ENCODE measurements around the gene CHEK1. TPM values are rescaled to one million over a fixed set of nuclear protein-coding genes. Genes with fewer than 3 reads are reported as not detected.
A peak's percentile ranks its signal among the peaks of the same experiment; 100 is the strongest.

CHEK1 gene
- total RNA-seq, 1 experiment from 2014 or later: 111 TPM

DNA sequence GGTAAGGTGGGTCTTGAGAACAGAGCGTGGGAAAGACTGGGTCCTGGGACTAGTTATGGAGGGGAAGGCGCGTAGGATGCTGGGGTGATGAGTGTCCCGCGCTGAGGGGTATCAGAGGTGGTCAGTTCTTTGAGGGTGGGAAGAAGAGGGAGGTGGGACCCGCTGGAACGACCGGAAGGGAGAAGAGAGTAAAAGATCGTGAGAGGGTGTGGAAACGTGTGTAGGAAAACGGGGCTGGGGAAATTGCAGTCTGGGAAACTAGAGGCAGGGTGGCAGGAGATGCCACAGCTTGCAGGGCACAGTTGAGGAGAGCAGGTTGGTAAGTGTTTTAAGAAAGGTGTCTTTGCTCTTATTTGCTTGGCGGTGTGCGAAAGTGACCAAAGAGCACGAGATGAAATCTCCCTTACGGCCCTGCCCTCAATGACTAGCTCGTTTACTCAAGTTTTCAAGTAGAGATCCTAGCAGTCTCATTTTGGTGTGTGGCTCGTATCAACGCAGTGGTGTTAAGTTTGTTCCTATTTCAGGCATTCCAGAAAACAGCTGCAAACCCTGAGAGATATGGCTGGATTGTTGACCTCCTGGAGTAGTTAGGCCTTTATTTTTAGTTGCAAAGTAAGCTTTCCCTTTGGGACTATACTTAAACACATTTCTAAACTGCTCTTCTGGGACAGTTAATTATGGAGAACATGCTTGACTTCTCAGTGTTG lies 31.7 kb upstream of the CHEK1 start (continued):
- TF ChIP-seq, protein P1, sequence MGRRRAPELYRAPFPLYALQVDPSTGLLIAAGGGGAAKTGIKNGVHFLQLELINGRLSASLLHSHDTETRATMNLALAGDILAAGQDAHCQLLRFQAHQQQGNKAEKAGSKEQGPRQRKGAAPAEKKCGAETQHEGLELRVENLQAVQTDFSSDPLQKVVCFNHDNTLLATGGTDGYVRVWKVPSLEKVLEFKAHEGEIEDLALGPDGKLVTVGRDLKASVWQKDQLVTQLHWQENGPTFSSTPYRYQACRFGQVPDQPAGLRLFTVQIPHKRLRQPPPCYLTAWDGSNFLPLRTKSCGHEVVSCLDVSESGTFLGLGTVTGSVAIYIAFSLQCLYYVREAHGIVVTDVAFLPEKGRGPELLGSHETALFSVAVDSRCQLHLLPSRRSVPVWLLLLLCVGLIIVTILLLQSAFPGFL (CRISPR knock-in tag; IDR thresholded peaks at IDR 0.05; ENCODE audit: borderline replicate concordance): no peak
- TF ChIP-seq, protein P2, sequence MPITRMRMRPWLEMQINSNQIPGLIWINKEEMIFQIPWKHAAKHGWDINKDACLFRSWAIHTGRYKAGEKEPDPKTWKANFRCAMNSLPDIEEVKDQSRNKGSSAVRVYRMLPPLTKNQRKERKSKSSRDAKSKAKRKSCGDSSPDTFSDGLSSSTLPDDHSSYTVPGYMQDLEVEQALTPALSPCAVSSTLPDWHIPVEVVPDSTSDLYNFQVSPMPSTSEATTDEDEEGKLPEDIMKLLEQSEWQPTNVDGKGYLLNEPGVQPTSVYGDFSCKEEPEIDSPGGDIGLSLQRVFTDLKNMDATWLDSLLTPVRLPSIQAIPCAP (CRISPR knock-in tag; IDR thresholded peaks at IDR 0.05): no peak
- no peak for TF ChIP-seq ERG (CRISPR knock-in tag; IDR thresholded peaks at IDR 0.05)
- TF ChIP-seq ZNF416 (CRISPR knock-in tag; IDR thresholded peaks at IDR 0.05): no peak
- TF ChIP-seq NR2C2 (CRISPR knock-in tag; IDR thresholded peaks at IDR 0.05): 0 out of 2 replicates have a peak, but pooled peaks have one; percentile 36
- TF ChIP-seq FOXK1 (CRISPR knock-in tag; IDR thresholded peaks at IDR 0.05): no peak

GRCh38 chr11:125594958-125595357 lies 30.0 kb upstream of the CHEK1 start:
- no peak overlapping the region for H3K4me3 Mint-ChIP-seq
- ChIA-PET CTCF (no interaction called here), POLR2A (no interaction called here)
- no peak for ATAC-seq
- peaks cover 33% of the 10 kb centered on the region for H3K36me3 Mint-ChIP-seq
- no peaks in the 10 kb centered on the region for H3K9me3 Mint-ChIP-seq
- peak overlapping the region; percentile 54; the same call in 1 of the 2 replicates for H3K27ac Mint-ChIP-seq
- no peak for DNase-seq (ENCODE audit: low spot score)
- H3K27me3 Mint-ChIP-seq (ENCODE audit: low read depth): no peaks in the 10 kb centered on the region
- H3K4me1 Mint-ChIP-seq: peaks cover 21% of the 10 kb centered on the region
- TF ChIP-seq ERG (CRISPR knock-in tag; IDR thresholded peaks at IDR 0.05) (no peak), ZNF138 (CRISPR knock-in tag; conservative IDR thresholded peaks at IDR 0.05) (no peak), GTF2I (CRISPR knock-in tag; conservative IDR thresholded peaks at IDR 0.05) (no peak), GABPB1 (CRISPR knock-in tag; IDR thresholded peaks at IDR 0.05) (no peak), NFE2L1 (CRISPR knock-in tag; IDR thresholded peaks at IDR 0.05) (no peak), ZNF317 (CRISPR knock-in tag; IDR thresholded peaks at IDR 0.05; ENCODE audit: borderline replicate concordance, low read depth) (no peak), TCF7 (CRISPR knock-in tag; IDR thresholded peaks at IDR 0.05; ENCODE audit: low read depth) (no peak), SMAD3 (CRISPR knock-in tag; IDR thresholded peaks at IDR 0.05; ENCODE audit: borderline replicate concordance) (no peak), GRHL2 (CRISPR knock-in tag; IDR thresholded peaks at IDR 0.05; ENCODE audit: insufficient replicate concordance, severe bottlenecking) (no peak), JAZF1 (CRISPR knock-in tag; IDR thresholded peaks at IDR 0.05) (no peak), NFATC4 (CRISPR knock-in tag; IDR thresholded peaks at IDR 0.05) (no peak), MXD4 (CRISPR knock-in tag; IDR thresholded peaks at IDR 0.05; ENCODE audit: borderline replicate concordance) (no peak), ZNF423 (CRISPR knock-in tag; IDR thresholded peaks at IDR 0.05) (no peak), ATF3 (CRISPR knock-in tag; conservative IDR thresholded peaks at IDR 0.05) (no peak), SMAD4 (CRISPR knock-in tag; IDR thresholded peaks at IDR 0.05) (no peak)
- TF ChIP-seq, protein P3, sequence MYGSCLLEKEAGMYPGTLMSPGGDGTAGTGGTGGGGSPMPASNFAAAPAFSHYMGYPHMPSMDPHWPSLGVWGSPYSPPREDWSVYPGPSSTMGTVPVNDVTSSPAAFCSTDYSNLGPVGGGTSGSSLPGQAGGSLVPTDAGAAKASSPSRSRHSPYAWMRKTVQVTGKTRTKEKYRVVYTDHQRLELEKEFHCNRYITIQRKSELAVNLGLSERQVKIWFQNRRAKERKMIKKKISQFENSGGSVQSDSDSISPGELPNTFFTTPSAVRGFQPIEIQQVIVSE (CRISPR knock-in tag; IDR thresholded peaks at IDR 0.05; ENCODE audit: borderline replicate concordance): no peak
- TF ChIP-seq, protein P2 (CRISPR knock-in tag; IDR thresholded peaks at IDR 0.05): no peak
- TF ChIP-seq, protein P4, sequence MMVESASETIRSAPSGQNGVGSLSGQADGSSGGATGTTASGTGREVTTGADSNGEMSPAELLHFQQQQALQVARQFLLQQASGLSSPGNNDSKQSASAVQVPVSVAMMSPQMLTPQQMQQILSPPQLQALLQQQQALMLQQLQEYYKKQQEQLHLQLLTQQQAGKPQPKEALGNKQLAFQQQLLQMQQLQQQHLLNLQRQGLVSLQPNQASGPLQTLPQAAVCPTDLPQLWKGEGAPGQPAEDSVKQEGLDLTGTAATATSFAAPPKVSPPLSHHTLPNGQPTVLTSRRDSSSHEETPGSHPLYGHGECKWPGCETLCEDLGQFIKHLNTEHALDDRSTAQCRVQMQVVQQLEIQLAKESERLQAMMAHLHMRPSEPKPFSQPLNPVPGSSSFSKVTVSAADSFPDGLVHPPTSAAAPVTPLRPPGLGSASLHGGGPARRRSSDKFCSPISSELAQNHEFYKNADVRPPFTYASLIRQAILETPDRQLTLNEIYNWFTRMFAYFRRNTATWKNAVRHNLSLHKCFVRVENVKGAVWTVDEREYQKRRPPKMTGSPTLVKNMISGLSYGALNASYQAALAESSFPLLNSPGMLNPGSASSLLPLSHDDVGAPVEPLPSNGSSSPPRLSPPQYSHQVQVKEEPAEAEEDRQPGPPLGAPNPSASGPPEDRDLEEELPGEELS (CRISPR knock-in tag; IDR thresholded peaks at IDR 0.05): no peak
- TF ChIP-seq, protein P5, sequence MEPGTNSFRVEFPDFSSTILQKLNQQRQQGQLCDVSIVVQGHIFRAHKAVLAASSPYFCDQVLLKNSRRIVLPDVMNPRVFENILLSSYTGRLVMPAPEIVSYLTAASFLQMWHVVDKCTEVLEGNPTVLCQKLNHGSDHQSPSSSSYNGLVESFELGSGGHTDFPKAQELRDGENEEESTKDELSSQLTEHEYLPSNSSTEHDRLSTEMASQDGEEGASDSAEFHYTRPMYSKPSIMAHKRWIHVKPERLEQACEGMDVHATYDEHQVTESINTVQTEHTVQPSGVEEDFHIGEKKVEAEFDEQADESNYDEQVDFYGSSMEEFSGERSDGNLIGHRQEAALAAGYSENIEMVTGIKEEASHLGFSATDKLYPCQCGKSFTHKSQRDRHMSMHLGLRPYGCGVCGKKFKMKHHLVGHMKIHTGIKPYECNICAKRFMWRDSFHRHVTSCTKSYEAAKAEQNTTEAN (CRISPR knock-in tag; IDR thresholded peaks at IDR 0.05): no peak

Data from WTC11 (cell line).